H1 (cell line): ENCODE results near the gene MYO15A. TPM values are rescaled to one million over a fixed set of nuclear protein-coding genes. Genes with fewer than 3 reads are reported as not detected.
A peak's percentile ranks its signal among the peaks of the same experiment; 100 is the strongest.

Experiments
- CTCF ChIA-PET: fragments of 300-600 bp; sonication (Branson Sonifier 250); formaldehyde crosslinking; loops from one replicate; lab custom pipeline; 2021; ENCODE audit not compliant: partially characterized antibody; lab: Charles Lee
- POLR2A ChIA-PET: fragments of 300-600 bp; sonication (Branson Sonifier 250); formaldehyde crosslinking; loops from one replicate; lab custom pipeline; 2021; ENCODE audit warnings: inconsistent platforms; ENCODE audit not compliant: partially characterized antibody; lab: Charles Lee
- DNase-seq, 2 experiments: peaks; one replicate each; pipeline versions ENCODE4 v3.0.0 to v3.0.0-alpha.2; 2010 to 2022; ENCODE audit warnings: low spot score in 2 of 2, low read depth in 1 of 2, mixed read lengths in 1 of 2
- FAIRE-seq: peaks from 2 replicates; lab custom pipeline; 2011; peaks lifted over from hg19 to GRCh38; lab: Jason Lieb, UNC
- H2AFZ ChIP-seq: 2 replicates; pipeline ENCODE4 v1.8.1; 2012; ENCODE audit warnings: low read length, inconsistent platforms
- H2AK5ac ChIP-seq: 2 replicates; pipeline ENCODE4 v1.6.1; 2013; ENCODE audit warnings: low read depth, low read length
- H2BK120ac ChIP-seq: replicated peaks from 2 replicates; pipeline ENCODE3; 2013; ENCODE audit warnings: low read depth, low read length, inconsistent platforms
- H2BK12ac ChIP-seq: 2 replicates; pipeline ENCODE4 v1.6.1; 2013; ENCODE audit warnings: low read depth, low read length
- H2BK15ac ChIP-seq: 2 replicates; pipeline ENCODE4 v1.6.1; 2013; ENCODE audit warnings: low read length
- H2BK20ac ChIP-seq: 2 replicates; pipeline ENCODE4 v1.6.1; 2013; ENCODE audit warnings: low read length
- H2BK5ac ChIP-seq: 2 replicates; pipeline ENCODE4 v1.6.1; 2013; ENCODE audit warnings: low read depth, low read length
- H3K14ac ChIP-seq: 2 replicates; pipeline ENCODE4 v1.6.1; 2013; ENCODE audit warnings: inconsistent platforms; ENCODE audit not compliant: insufficient read length
- H3K18ac ChIP-seq: 2 replicates; pipeline ENCODE4 v1.6.1; 2013; ENCODE audit warnings: low read length; ENCODE audit errors: extremely low read depth
- H3K23ac ChIP-seq: 2 replicates; pipeline ENCODE4 v1.6.1; 2013; ENCODE audit warnings: inconsistent platforms; ENCODE audit not compliant: insufficient read length
- H3K23me2 ChIP-seq: 2 replicates; pipeline ENCODE4 v1.6.1; 2013; ENCODE audit warnings: low read depth, low read length
- H3K27ac ChIP-seq: 2 replicates; pipeline ENCODE4 v1.6.1; 2011; ENCODE audit warnings: low read depth, low read length, inconsistent platforms
- H3K27me3 ChIP-seq, 4 experiments: replicated peaks in 1 of 4; 1 replicate in 1 of 4; 2 replicates in 3 of 4; pipeline versions ENCODE4 v1.6.1 to v1.8.1; 2011 to 2013; ENCODE audit warnings: low read length in 3 of 4, mild to moderate bottlenecking in 3 of 4, inconsistent platforms in 2 of 4, mixed read lengths in 2 of 4, moderate library complexity in 1 of 4; ENCODE audit not compliant: control insufficient read depth in 3 of 4, insufficient read depth in 3 of 4; ENCODE audit errors: extremely low read depth in 1 of 4
- H3K36me3 ChIP-seq, 4 experiments: 2 replicates each; pipeline versions ENCODE4 v1.6.1 to v1.8.1; 2011 to 2013; ENCODE audit warnings: mild to moderate bottlenecking in 4 of 4, low read length in 3 of 4, moderate library complexity in 2 of 4, control low read depth in 1 of 4, inconsistent platforms in 1 of 4; ENCODE audit not compliant: insufficient read depth in 4 of 4, control insufficient read depth in 2 of 4
- H3K4ac ChIP-seq: replicated peaks from 2 replicates; pipeline ENCODE3; 2013; ENCODE audit warnings: low read length, low read depth, mixed read lengths, inconsistent platforms; ENCODE audit not compliant: insufficient read length
- H3K4me1 ChIP-seq, 4 experiments: replicated peaks in 1 of 4; 1 replicate in 1 of 4; 2 replicates in 3 of 4; pipeline versions ENCODE4 v1.6.1 to v1.8.1; 2011 to 2013; ENCODE audit warnings: low read length in 3 of 4, inconsistent platforms in 2 of 4, mixed read lengths in 1 of 4; ENCODE audit not compliant: insufficient read depth in 4 of 4, control insufficient read depth in 3 of 4
- H3K4me2 ChIP-seq, 2 experiments: 2 replicates each; pipeline versions ENCODE4 v1.6.1 to v1.8.1; 2011 to 2013; ENCODE audit warnings: low read depth in 2 of 2, low read length in 2 of 2, control low read depth in 1 of 2, inconsistent platforms in 1 of 2, mild to moderate bottlenecking in 1 of 2; ENCODE audit not compliant: insufficient read depth in 1 of 2
- H3K4me3 ChIP-seq, 4 experiments: fragments of 200-600, 300-600 bp in 1 of 4; sonication (generic), shearing (Covaris generic), sonication (Bioruptor Twin) in 1 of 4; 2 replicates each; pipeline versions ENCODE4 v1.5.1 to v1.8.1; 2011 to 2016; ENCODE audit warnings: low read length in 4 of 4, low read depth in 3 of 4, control low read depth in 2 of 4, inconsistent platforms in 2 of 4, mild to moderate bottlenecking in 2 of 4, mixed read lengths in 1 of 4, moderate library complexity in 1 of 4; ENCODE audit not compliant: insufficient read depth in 2 of 4; ENCODE audit errors: extremely low read depth in 1 of 4
- H3K56ac ChIP-seq: replicated peaks from 2 replicates; pipeline ENCODE3; 2013; ENCODE audit warnings: low read depth, mild to moderate bottlenecking, mixed read lengths, low read length, inconsistent platforms; ENCODE audit not compliant: insufficient read length
- H3K79me1 ChIP-seq: 2 replicates; pipeline ENCODE4 v1.6.1; 2013; ENCODE audit warnings: low read depth, low read length, control low read depth
- H3K79me2 ChIP-seq, 2 experiments: 2 replicates each; pipeline versions ENCODE4 v1.6.1 to v1.8.1; 2012 to 2013; ENCODE audit warnings: low read length in 2 of 2, mild to moderate bottlenecking in 2 of 2, inconsistent platforms in 1 of 2; ENCODE audit not compliant: insufficient read depth in 2 of 2, control insufficient read depth in 1 of 2
- H3K9ac ChIP-seq, 4 experiments: replicated peaks in 1 of 4; 1 replicate in 1 of 4; 2 replicates in 3 of 4; pipeline versions ENCODE4 v1.6.1 to v1.8.1; 2011 to 2013; ENCODE audit warnings: low read depth in 3 of 4, low read length in 3 of 4, control low read depth in 2 of 4, mild to moderate bottlenecking in 2 of 4, moderate library complexity in 2 of 4, inconsistent platforms in 1 of 4; ENCODE audit errors: extremely low read depth in 1 of 4
- H3K9me3 ChIP-seq, 2 experiments: 2 replicates each; pipeline versions ENCODE4 v1.6.1 to v1.8.1; 2012 to 2013; ENCODE audit warnings: mild to moderate bottlenecking in 2 of 2, moderate library complexity in 2 of 2, control low read depth in 1 of 2, inconsistent platforms in 1 of 2, low read depth in 1 of 2, low read length in 1 of 2, mixed read lengths in 1 of 2; ENCODE audit not compliant: insufficient read depth in 2 of 2
- H4K20me1 ChIP-seq, 2 experiments: replicated peaks in 1 of 2; 2 replicates each; pipeline versions ENCODE3 to v1.8.1; 2011 to 2013; ENCODE audit warnings: inconsistent platforms in 2 of 2, low read length in 2 of 2, mild to moderate bottlenecking in 1 of 2; ENCODE audit not compliant: insufficient read depth in 2 of 2, control insufficient read depth in 1 of 2
- H4K5ac ChIP-seq: 2 replicates; pipeline ENCODE4 v1.6.1; 2013; ENCODE audit warnings: low read length, low read depth, mixed read lengths, inconsistent platforms; ENCODE audit not compliant: insufficient read length
- H4K8ac ChIP-seq: 2 replicates; pipeline ENCODE4 v1.8.0; 2013; ENCODE audit warnings: mild to moderate bottlenecking, moderate library complexity, low read length, inconsistent platforms; ENCODE audit not compliant: insufficient read depth; ENCODE audit errors: extremely low read depth
- H4K91ac ChIP-seq: replicated peaks from 2 replicates; pipeline ENCODE3; 2013; ENCODE audit warnings: low read length, mixed read lengths, inconsistent platforms; ENCODE audit not compliant: insufficient read length
- BACH1 ChIP-seq: IDR thresholded peaks from 2 replicates; pipeline ENCODE4 v1.6.1; 2012; ENCODE audit warnings: low read length, improper control_type of control experiment
- CBX5 ChIP-seq: fragments of 300-800, 300-1000 bp; sonication (generic); IDR thresholded peaks from 2 replicates; pipeline ENCODE4 v1.7.1; 2016; ENCODE audit warnings: antibody characterized with exemption, low read length, low read depth
- JUND ChIP-seq: IDR thresholded peaks from 2 replicates; pipeline ENCODE4 v1.6.1; 2011; ENCODE audit warnings: mild to moderate bottlenecking, improper control_type of control experiment, low read length
- RFX5 ChIP-seq: IDR thresholded peaks from 2 replicates; pipeline ENCODE4 v1.6.1; 2011; ENCODE audit warnings: low read depth, low read length, improper control_type of control experiment, borderline replicate concordance
- RNF2 ChIP-seq: fragments of 200-900, 300-1000 bp; sonication (generic); IDR thresholded peaks from 2 replicates; pipeline ENCODE4 v1.7.1; 2016; ENCODE audit warnings: borderline replicate concordance, low read depth, mild to moderate bottlenecking, antibody characterized with exemption, low read length; ENCODE audit not compliant: poor library complexity, severe bottlenecking; ENCODE audit errors: missing control alignments
- SIX5 ChIP-seq: IDR thresholded peaks from 2 replicates; pipeline ENCODE4 v1.6.1; 2011; ENCODE audit warnings: mild to moderate bottlenecking, low read depth, low read length
- WGBS, 2 experiments: shearing (Covaris generic) in 1 of 2; methylation state at CpG; one replicate each; pipeline versions ENCODE4 v1.1.6 to v1.1.7; 2013 to 2015; ENCODE audit warnings: low lambda C conversion rate in 2 of 2, mixed read lengths in 2 of 2, inconsistent platforms in 1 of 2, low coverage in 1 of 2, missing lambda C conversion rate in 1 of 2; ENCODE audit not compliant: insufficient replicate concordance in 2 of 2, insufficient coverage in 1 of 2, insufficient read length in 1 of 2; ENCODE audit errors: extremely low coverage in 1 of 2, missing lambda C conversion rate in 1 of 2; 5-methylcytosine and 5-hydroxymethylcytosine counted together
- polyA plus RNA-seq, 7 experiments: library from polyadenylated mRNA; depleted of rRNA in 3 of 7; stranded (reverse) in 5 of 7; unstranded in 2 of 7; fragments of >200 nt in 5 of 7; fragments of 200-250 nt in 2 of 7; gene quantifications; 1 replicate in 5 of 7; 2 replicates in 1 of 7; 4 replicates in 1 of 7; pipeline versions ENCODE4 v1.2.1 to v1.2.3, GENCODE V29; 2011 to 2013; ENCODE audit warnings: missing spikeins in 2 of 7, mixed read lengths in 2 of 7
- total RNA-seq: library from RNA; stranded (reverse); fragmentation: NEBNext Ultra II Directional; extraction: Animal tissue kit (Norgen Biotek cat#: 25700); gene quantifications from 2 replicates; pipeline ENCODE4 v1.2.1, GENCODE V29; 2021

Gene MYO15A
- total and polyA plus RNA-seq, 2 of the 8 experiments (the other 6 are each of a cell fraction or from before 2014, with no cell fraction given) = 1.6 to 4.2 TPM

DNA sequence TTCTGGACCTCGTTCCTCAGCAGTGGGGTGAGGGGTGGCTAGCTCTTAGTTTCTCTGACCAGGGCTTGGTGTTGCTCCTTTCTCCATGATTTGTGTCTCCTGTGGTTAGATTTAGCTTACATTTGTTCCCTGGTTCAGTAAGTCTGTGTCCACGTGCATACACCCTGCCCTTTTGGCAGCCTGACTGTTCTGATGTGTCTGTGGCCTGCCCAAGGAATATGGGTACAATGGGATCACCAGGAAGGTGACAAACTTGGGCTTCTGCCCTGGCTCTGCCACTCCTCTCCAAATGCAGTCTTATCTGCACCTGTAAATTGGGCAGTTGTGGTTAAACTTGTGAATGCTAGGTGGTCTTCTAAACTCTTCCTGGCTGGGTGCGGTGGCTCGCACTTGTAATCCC lies 92.6 kb downstream of the MYO15A start:
- H3K23me2 ChIP-seq = no peaks in the 10 kb centered on the region
- H2BK15ac ChIP-seq = no peak overlapping the region
- H3K4me1 ChIP-seq = peaks cover 0 to 8% (median 5%) of the 10 kb centered on the region in 4 experiments; a peak in 5 of 7 replicates
- no peak overlapping the region for H2AK5ac ChIP-seq
- no peak overlapping the region for H4K5ac ChIP-seq
- H2BK12ac ChIP-seq = no peak overlapping the region
- no peak overlapping the region for H2BK20ac ChIP-seq
- H3K14ac ChIP-seq = no peak overlapping the region
- H3K36me3 ChIP-seq = peaks cover 3 to 25% (median 16%) of the 10 kb centered on the region in 4 experiments; a peak in 6 of 8 replicates
- H3K18ac ChIP-seq = no peak overlapping the region
- H3K4me3 ChIP-seq = no peak overlapping the region
- no peak overlapping the region for H4K91ac ChIP-seq
- H3K9me3 ChIP-seq = no peaks in the 10 kb centered on the region
- no peak overlapping the region for H2BK5ac ChIP-seq
- peaks cover 33% of the 10 kb centered on the region for H3K79me1 ChIP-seq
- no peak for FAIRE-seq
- H4K8ac ChIP-seq = no peak overlapping the region
- no peak overlapping the region for H3K4ac ChIP-seq
- POLR2A ChIA-PET = interaction anchor here (0.9 to 4.4 kb wide), 5 partner anchors 8 to 62 kb away, joined by 3 to 34 read pairs (median 4); partner anchors contain the start of gene ALKBH5
- no peak overlapping the region for H2BK120ac ChIP-seq
- H3K79me2 ChIP-seq = peaks cover 0 to 72% of the 10 kb centered on the region in 2 experiments; a peak in 2 of 4 replicates
- H4K20me1 ChIP-seq = peaks cover 17 to 47% of the 10 kb centered on the region in 2 experiments
- no peak overlapping the region for H3K56ac ChIP-seq
- no peak for DNase-seq
- 86% methylated on average over 4 of the region's 4 CpGs; no CpG with 5 or more reads in 1 of the 2 experiments for WGBS, 2 experiments
- H3K23ac ChIP-seq = no peak overlapping the region
- 0 out of 4 replicates have a peak overlapping the region, but pooled peaks of 1 of the 2 experiments have one; percentile 10 for H3K4me2 ChIP-seq
- no peak overlapping the region for H2AFZ ChIP-seq
- H3K27ac ChIP-seq = no peak overlapping the region
- H3K9ac ChIP-seq = no peak overlapping the region
- CTCF ChIA-PET = interaction anchor here (1.1 to 9.0 kb wide), 9 partner anchors 10 to 460 kb away, joined by 3 to 99 read pairs (median 6); no protein-coding TSS in a partner anchor
- H3K27me3 ChIP-seq = no peaks in the 10 kb centered on the region
- TF ChIP-seq RNF2 = no peak
- no peak for TF ChIP-seq RFX5
- no peak for TF ChIP-seq JUND
- no peak for TF ChIP-seq SIX5
- TF ChIP-seq CBX5 = no peak
- no peak for TF ChIP-seq BACH1
